ENCODE measurements around the gene CEP152. TPM values are rescaled to one million over a fixed set of nuclear protein-coding genes. Genes with fewer than 3 reads are reported as not detected.

CEP152 gene
- total and polyA plus RNA-seq, 9 of the 15 experiments (the other 6 are each of a cell fraction or from before 2014, with no cell fraction given) = 9.9 to 43.0 (median 23.6) TPM

DNA sequence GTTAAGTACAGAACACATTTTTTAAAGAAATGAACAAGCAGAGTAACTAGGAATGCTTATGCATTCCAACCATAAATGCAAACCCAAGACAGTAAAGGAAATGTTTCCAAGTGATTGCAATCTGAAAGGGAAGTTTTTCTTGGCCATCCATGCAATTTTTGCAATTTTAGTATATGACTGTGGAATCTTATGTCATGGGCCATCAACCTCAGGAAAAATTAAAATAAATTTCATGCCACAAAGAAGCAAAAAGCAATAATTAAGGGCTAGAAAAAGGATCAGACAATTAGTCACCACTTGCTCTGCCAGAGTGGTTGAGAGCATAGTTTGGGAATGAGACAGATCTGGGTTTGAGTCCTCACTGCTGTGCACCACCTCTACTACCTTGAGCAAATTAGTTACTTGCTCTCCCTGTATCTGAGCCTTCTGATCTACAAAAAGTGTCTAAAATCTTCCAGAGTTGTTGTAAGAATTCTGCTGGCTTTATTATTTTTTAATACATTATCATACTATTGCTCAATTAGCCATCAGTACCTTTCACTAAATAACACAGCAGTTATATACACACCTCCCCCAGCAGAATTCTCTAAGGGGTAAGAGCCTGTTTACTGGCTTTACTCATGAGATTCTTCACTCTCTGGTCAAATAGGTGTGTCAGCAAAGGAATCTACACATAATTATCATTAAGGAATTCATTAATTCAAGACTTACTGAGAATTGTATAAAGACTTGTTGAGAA lies 115.6 kb downstream of the CEP152 start (continued):
- TF ChIP-seq ILF3 (IDR thresholded peaks at IDR 0.05; ENCODE audit: borderline replicate concordance) (no peak), EZH2 (IDR thresholded peaks at IDR 0.05; ENCODE audit: borderline replicate concordance, low read depth, low read length) (no peak), TBL1XR1 (IDR thresholded peaks at IDR 0.05; ENCODE audit: low read length in 2 of 2) (no peak), THRAP3 (IDR thresholded peaks at IDR 0.05; ENCODE audit: borderline replicate concordance) (no peak), YBX1 (IDR thresholded peaks at IDR 0.05) (no peak), POLR2B (IDR thresholded peaks at IDR 0.05; ENCODE audit: low read depth, partially characterized antibody) (no peak)
- TF ChIP-seq, protein P1, sequence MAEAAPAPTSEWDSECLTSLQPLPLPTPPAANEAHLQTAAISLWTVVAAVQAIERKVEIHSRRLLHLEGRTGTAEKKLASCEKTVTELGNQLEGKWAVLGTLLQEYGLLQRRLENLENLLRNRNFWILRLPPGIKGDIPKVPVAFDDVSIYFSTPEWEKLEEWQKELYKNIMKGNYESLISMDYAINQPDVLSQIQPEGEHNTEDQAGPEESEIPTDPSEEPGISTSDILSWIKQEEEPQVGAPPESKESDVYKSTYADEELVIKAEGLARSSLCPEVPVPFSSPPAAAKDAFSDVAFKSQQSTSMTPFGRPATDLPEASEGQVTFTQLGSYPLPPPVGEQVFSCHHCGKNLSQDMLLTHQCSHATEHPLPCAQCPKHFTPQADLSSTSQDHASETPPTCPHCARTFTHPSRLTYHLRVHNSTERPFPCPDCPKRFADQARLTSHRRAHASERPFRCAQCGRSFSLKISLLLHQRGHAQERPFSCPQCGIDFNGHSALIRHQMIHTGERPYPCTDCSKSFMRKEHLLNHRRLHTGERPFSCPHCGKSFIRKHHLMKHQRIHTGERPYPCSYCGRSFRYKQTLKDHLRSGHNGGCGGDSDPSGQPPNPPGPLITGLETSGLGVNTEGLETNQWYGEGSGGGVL (CRISPR knock-in tag; IDR thresholded peaks at IDR 0.05) = no peak
- TF ChIP-seq, protein P2, sequence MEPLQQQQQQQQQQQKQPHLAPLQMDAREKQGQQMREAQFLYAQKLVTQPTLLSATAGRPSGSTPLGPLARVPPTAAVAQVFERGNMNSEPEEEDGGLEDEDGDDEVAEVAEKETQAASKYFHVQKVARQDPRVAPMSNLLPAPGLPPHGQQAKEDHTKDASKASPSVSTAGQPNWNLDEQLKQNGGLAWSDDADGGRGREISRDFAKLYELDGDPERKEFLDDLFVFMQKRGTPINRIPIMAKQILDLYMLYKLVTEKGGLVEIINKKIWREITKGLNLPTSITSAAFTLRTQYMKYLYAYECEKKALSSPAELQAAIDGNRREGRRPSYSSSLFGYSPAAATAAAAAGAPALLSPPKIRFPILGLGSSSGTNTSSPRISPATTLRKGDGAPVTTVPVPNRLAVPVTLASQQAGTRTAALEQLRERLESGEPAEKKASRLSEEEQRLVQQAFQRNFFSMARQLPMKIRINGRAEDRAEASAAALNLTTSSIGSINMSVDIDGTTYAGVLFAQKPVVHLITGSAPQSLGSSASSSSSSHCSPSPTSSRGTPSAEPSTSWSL (CRISPR knock-in tag; IDR thresholded peaks at IDR 0.05; ENCODE audit: borderline replicate concordance) = no peak
- TF ChIP-seq, protein P3, sequence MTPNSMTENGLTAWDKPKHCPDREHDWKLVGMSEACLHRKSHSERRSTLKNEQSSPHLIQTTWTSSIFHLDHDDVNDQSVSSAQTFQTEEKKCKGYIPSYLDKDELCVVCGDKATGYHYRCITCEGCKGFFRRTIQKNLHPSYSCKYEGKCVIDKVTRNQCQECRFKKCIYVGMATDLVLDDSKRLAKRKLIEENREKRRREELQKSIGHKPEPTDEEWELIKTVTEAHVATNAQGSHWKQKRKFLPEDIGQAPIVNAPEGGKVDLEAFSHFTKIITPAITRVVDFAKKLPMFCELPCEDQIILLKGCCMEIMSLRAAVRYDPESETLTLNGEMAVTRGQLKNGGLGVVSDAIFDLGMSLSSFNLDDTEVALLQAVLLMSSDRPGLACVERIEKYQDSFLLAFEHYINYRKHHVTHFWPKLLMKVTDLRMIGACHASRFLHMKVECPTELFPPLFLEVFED (CRISPR knock-in tag; conservative IDR thresholded peaks at IDR 0.05) = no peak
